ENCODE data around the gene ZCCHC8.

Gene ZCCHC8

GRCh38 chr12:122427403-122427802 lies 73.3 kb downstream of the ZCCHC8 start:
- DNase-seq (ENCODE audit: low spot score): no peak

GRCh38 chr12:122423258-122424165 lies 77.2 kb downstream of the ZCCHC8 start:
- no peak for DNase-seq (ENCODE audit: low spot score)

GRCh38 chr12:122422730-122423257 lies 77.9 kb downstream of the ZCCHC8 start:
- DNase-seq (ENCODE audit: low spot score): peak; percentile 25

GRCh38 chr12:122421821-122422729 lies 78.7 kb downstream of the ZCCHC8 start, which contains the start of gene CLIP1:
Gene CLIP1, minus strand, starts transcription at chr12:122422669. Its CDS starts 42,217 bp downstream, at chr12:122380452.
- DNase-seq (ENCODE audit: low spot score): peak; percentile 77

All from hematopoietic multipotent progenitor cell treated with erythropoietin and hydrocortisone succinate and interleukin-3 and kit ligand, for 17 days (in vitro differentiated cells).